Measurements from ENCODE around the gene CPNE5.

DNA sequence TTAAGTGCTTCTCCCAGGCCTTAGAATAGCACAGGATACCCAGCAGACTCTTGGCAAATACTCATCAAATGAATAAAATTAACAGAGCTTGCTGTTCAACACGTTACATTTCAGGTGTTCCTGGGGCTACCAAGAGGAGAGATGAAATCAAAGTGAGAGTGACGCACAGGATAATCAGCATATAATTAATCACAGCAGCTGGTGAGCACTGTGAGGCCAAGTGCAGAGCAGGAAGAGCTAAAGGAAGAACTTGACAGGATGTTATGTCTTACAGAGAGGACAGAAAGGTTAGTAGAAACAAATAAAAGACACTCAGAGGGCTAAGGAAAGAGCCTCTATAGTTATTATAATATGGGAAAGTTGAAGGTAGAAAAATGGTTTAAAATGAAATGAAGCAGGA, 26.6 kb upstream of the CPNE5 start:
- TF ChIP-seq, protein P1, sequence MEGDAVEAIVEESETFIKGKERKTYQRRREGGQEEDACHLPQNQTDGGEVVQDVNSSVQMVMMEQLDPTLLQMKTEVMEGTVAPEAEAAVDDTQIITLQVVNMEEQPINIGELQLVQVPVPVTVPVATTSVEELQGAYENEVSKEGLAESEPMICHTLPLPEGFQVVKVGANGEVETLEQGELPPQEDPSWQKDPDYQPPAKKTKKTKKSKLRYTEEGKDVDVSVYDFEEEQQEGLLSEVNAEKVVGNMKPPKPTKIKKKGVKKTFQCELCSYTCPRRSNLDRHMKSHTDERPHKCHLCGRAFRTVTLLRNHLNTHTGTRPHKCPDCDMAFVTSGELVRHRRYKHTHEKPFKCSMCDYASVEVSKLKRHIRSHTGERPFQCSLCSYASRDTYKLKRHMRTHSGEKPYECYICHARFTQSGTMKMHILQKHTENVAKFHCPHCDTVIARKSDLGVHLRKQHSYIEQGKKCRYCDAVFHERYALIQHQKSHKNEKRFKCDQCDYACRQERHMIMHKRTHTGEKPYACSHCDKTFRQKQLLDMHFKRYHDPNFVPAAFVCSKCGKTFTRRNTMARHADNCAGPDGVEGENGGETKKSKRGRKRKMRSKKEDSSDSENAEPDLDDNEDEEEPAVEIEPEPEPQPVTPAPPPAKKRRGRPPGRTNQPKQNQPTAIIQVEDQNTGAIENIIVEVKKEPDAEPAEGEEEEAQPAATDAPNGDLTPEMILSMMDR (IDR thresholded peaks at IDR 0.05; ENCODE audit: low read depth, low read length) = no peak
- no peak for TF ChIP-seq EZH2phosphoT487 (IDR thresholded peaks at IDR 0.05; ENCODE audit: low read depth)

Measured in OCI-LY3 (cell line).